Thymus (tissue), 11 donors: ENCODE results near the gene CFP. TPM values are rescaled to one million over a fixed set of nuclear protein-coding genes. Genes with fewer than 3 reads are reported as not detected.
A peak's percentile ranks its signal among the peaks of the same experiment; 100 is the strongest.

ENCODE experiments used
- DNase-seq, 9 donors: peaks; one replicate each; pipeline ENCODE4 v3.0.0-alpha.2; 2013; ENCODE audit warnings: low spot score in 9 of 9, low read depth in 6 of 9, missing footprints in 1 of 9
- H3K27ac ChIP-seq, 2 donors: one replicate each; pipeline ENCODE4 v1.5.1; 2013; ENCODE audit warnings: control low read depth in 1 of 2, low read depth in 1 of 2, low read length in 1 of 2, mild to moderate bottlenecking in 1 of 2, moderate library complexity in 1 of 2
- H3K27me3 ChIP-seq, 2 donors: one replicate each; pipeline ENCODE4 v1.5.1; 2013; ENCODE audit warnings: low read length in 1 of 2; ENCODE audit not compliant: control insufficient read depth in 2 of 2, insufficient read depth in 1 of 2
- H3K36me3 ChIP-seq, 2 donors: one replicate each; pipeline ENCODE4 v1.5.1; 2013; ENCODE audit warnings: low read length in 1 of 2, mild to moderate bottlenecking in 1 of 2, moderate library complexity in 1 of 2; ENCODE audit not compliant: control insufficient read depth in 2 of 2, insufficient read depth in 2 of 2
- H3K4me1 ChIP-seq, 2 donors: one replicate each; pipeline ENCODE4 v1.5.1; 2013; ENCODE audit warnings: low read length in 2 of 2; ENCODE audit not compliant: control insufficient read depth in 2 of 2, insufficient read depth in 2 of 2
- H3K4me3 ChIP-seq, 2 donors: one replicate each; pipeline ENCODE4 v1.5.1; 2013; ENCODE audit warnings: low read length in 2 of 2, control low read depth in 1 of 2, mild to moderate bottlenecking in 1 of 2
- H3K9me3 ChIP-seq, 2 donors: one replicate each; pipeline ENCODE4 v1.5.1; 2013; ENCODE audit warnings: low read length in 1 of 2, mild to moderate bottlenecking in 1 of 2; ENCODE audit not compliant: control insufficient read depth in 2 of 2, insufficient read depth in 1 of 2
- WGBS: extraction: QIAGEN DNeasy Blood & Tissue Kit; methylation state at CpG from one replicate; pipeline ENCODE4 v1.1.7; 2013; 5-methylcytosine and 5-hydroxymethylcytosine counted together
- polyA plus RNA-seq: library from polyadenylated mRNA; stranded (reverse); fragments of 200-250 nt; gene quantifications from one replicate; pipeline ENCODE4 v1.2.3, GENCODE V29; 2013
- total RNA-seq: library from RNA; stranded (reverse); fragments of 120-200 nt; gene quantifications from one replicate; pipeline ENCODE4 v1.2.4, GENCODE V29; 2013
- donor health status: healthy.

Gene CFP
- total and polyA plus RNA-seq, 2 donors, result 19.8 to 27.8 TPM

- Histone ChIP-seq H3K4me1 (peaks cover 3 to 11% of the 10 kb centered on the region in 2 donors), H3K36me3 (no peaks in the 10 kb centered on the region), H3K9me3 (no peaks in the 10 kb centered on the region), H3K27ac (no peak overlapping the region), H3K4me3 (no peak overlapping the region), H3K27me3 (no peaks in the 10 kb centered on the region)
- WGBS, result 99% methylated on average over 6 of the region's 6 CpGs
- no peak for DNase-seq
Observed at GRCh38 chrX:47584714-47585113, 45.0 kb downstream of the CFP start.

DNA sequence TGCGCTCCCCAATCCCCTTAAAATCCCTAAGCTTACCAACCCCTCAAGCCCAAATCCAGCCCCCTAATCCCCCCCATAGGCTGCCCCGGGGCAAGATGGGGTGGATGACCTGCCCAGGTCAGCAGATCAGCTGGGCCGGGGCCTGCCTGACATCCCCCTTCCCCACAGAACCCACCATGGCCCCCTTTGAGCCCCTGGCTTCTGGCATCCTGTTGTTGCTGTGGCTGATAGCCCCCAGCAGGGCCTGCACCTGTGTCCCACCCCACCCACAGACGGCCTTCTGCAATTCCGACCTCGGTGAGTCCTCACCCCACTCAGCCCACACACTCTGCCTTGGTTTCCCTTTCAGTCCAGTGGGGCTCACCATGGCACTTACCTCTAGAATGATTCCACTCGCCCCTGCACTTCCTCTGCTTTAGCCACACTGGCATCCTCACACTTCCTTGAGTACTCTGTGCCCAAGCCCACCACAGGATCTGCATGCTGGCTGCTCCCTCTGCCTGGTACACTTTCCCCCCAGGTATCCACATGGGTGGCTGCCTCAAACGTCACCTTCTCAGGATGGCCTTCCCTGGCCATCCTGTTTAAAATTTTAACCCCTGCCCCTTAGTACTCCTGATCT lies 46.4 kb downstream of the CFP start:
- Histone ChIP-seq H3K4me3 (no peak overlapping the region), H3K9me3 (no peaks in the 10 kb centered on the region), H3K27ac (no peak overlapping the region), H3K36me3 (no peaks in the 10 kb centered on the region), H3K4me1 (peaks cover 3 to 11% of the 10 kb centered on the region in 2 donors), H3K27me3 (no peaks in the 10 kb centered on the region)
- DNase-seq, result no peak
- WGBS, result 33% methylated on average over 8 of the region's 8 CpGs

DNA sequence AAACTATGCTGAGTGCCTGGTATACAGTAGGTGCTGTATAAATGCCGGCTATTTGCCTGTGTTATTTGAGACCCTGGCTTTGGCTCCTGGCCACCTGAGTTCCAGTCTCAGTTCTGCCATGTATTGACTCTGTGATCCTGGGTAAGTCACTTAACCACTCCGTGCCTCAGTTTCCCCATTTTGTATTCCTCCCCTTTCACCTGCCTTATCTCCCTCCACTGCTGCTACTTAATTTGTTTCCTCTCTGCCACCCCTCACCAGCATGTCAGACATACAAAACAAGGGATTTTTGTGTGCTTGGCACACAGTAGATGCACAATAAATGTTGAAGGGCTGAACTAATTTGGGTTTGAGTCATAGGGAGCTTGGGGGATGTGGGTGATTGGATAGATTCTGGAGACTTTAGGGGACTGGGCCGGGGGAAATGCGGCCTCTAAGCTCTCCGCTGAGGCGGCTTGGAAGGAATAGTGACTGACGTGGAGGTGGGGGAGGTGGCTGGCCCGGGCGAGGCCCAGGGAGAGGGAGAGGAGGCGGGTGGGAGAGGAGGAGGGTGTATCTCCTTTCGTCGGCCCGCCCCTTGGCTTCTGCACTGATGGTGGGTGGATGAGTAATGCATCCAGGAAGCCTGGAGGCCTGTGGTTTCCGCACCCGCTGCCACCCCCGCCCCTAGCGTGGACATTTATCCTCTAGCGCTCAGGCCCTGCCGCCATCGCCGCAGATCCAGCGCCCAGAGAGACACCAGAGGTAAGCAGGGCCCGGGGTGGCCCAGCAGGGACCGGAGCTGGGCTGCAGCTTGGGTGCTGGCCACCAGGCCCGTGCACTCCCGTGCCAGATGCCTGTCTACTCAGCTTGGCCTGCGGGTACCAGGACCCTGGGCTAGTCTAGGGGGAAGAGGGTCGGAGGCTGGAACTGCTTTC lies 47.7 kb downstream of the CFP start, which contains the start of gene TIMP1:
Gene TIMP1 (plus strand): TSS at position 706 of the 917 bp plus-strand sequence. CDS start 980 bp downstream, outside the sequence.
- Histone ChIP-seq H3K9me3 (no peaks in the 10 kb centered on the region), H3K4me3 (peak within 1 kb of the TSS; percentile 32 to 35), H3K4me1 (peaks cover 3 to 11% of the 10 kb centered on the region in 2 donors), H3K27ac (peak within 1 kb of the TSS in 1 of 2 donors; percentile 64), H3K27me3 (no peaks in the 10 kb centered on the region), H3K36me3 (no peaks in the 10 kb centered on the region)
- WGBS, result 5% methylated on average over 28 of the region's 28 CpGs
- peak in 3 of 9 donors; percentile 33 to 66 (median 33) for DNase-seq

GRCh38 chrX:47579537-47579936 lies 50.2 kb downstream of the CFP start:
- no peak for DNase-seq
- no peak overlapping the region for H3K27ac ChIP-seq
- peaks cover 0 to 1% of the 10 kb centered on the region in 2 donors for H3K27me3 ChIP-seq
- 79% methylated on average over 9 of the region's 9 CpGs for WGBS
- H3K36me3 ChIP-seq, result no peaks in the 10 kb centered on the region
- H3K4me3 ChIP-seq, result no peak overlapping the region
- no peaks in the 10 kb centered on the region for H3K9me3 ChIP-seq
- peaks cover 3 to 15% of the 10 kb centered on the region in 2 donors for H3K4me1 ChIP-seq

DNA sequence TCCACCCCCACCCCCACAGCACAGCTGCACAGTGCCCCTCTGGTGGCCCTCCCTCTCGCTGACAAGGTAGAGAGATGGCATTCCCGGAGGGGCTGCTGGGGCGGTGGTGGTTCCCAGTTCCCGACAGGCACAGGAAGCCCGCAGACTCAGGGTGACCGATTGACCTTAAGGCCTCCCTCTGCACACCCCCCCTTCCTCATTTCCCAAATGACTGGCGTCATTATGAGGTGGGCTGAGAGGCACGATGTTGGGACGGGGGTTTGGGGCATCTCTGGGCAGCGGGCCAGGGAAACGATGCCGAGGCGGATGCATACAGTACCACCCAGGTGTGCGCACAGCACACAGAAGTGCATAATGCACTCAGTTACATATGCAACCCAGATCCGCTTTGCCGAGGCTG lies 51.0 kb downstream of the CFP start:
- Histone ChIP-seq H3K4me1 (peaks cover 3 to 15% of the 10 kb centered on the region in 2 donors), H3K27ac (no peak overlapping the region), H3K27me3 (peaks cover 0 to 6% of the 10 kb centered on the region in 2 donors), H3K36me3 (no peaks in the 10 kb centered on the region), H3K4me3 (no peak overlapping the region), H3K9me3 (no peaks in the 10 kb centered on the region)
- 34% methylated on average over 16 of the region's 16 CpGs for WGBS
- no peak for DNase-seq

GRCh38 chrX:47577901-47578300 lies 51.8 kb downstream of the CFP start:
- H3K36me3 ChIP-seq, result no peaks in the 10 kb centered on the region
- H3K4me1 ChIP-seq, result peaks cover 3 to 15% of the 10 kb centered on the region in 2 donors
- WGBS, result 97% methylated on average over 3 of the region's 3 CpGs
- no peak for DNase-seq
- H3K27me3 ChIP-seq, result peaks cover 0 to 8% of the 10 kb centered on the region in 2 donors
- H3K4me3 ChIP-seq, result no peak overlapping the region
- H3K27ac ChIP-seq, result no peak overlapping the region
- H3K9me3 ChIP-seq, result no peaks in the 10 kb centered on the region

DNA sequence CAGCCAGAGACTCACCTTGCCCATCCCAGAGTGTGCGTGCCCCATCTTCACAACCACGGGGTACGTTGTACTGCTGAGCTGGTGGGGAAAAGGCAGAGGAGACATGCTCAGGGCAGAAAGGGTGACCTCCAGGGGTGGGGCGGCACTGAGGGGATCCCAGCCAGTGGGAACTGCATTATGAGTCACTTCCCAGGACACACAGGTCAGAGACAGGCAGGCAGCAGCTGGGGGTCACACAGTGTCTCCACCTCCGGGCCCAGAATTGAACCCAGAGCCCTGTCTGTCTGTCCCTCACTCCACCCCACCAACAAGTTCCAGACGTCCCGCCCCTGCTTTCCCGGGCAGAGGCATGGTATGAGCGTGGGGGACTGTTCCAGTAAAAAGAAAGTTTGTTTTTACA lies 52.3 kb downstream of the CFP start:
- 98% methylated on average over 9 of the region's 9 CpGs for WGBS
- H3K27ac ChIP-seq, result no peak overlapping the region
- no peak for DNase-seq
- no peak overlapping the region for H3K4me3 ChIP-seq
- no peaks in the 10 kb centered on the region for H3K9me3 ChIP-seq
- peaks cover 0 to 8% of the 10 kb centered on the region in 2 donors for H3K27me3 ChIP-seq
- no peaks in the 10 kb centered on the region for H3K36me3 ChIP-seq
- peaks cover 3 to 15% of the 10 kb centered on the region in 2 donors for H3K4me1 ChIP-seq

GRCh38 chrX:47576021-47576898 lies 53.5 kb downstream of the CFP start:
- Histone ChIP-seq H3K27ac (no peak overlapping the region), H3K36me3 (peaks cover 0 to 7% of the 10 kb centered on the region in 2 donors), H3K4me3 (no peak overlapping the region), H3K4me1 (peaks cover 0 to 5% of the 10 kb centered on the region in 2 donors), H3K9me3 (peaks cover 0 to 3% of the 10 kb centered on the region in 2 donors), H3K27me3 (peaks cover 0 to 8% of the 10 kb centered on the region in 2 donors)
- WGBS, result 97% methylated on average over 20 of the region's 20 CpGs
- DNase-seq, result no peak
